GM18517 (cell line): ENCODE results near the gene GP2.

Source experiments
- ATAC-seq: cut with Tn5 transposase; IDR thresholded peaks from one replicate; pipeline ENCODE4 v1.9.1; 2021; ENCODE audit warnings: mild to moderate bottlenecking, moderate library complexity; ENCODE audit not compliant: unreplicated experiment

Gene GP2

GRCh38 chr16:20327444-20328041 is at the start of gene GP2:
GP2 (minus strand) TSS chr16:20327513; CDS start chr16:20326431, 1,082 bp downstream.
- no peak for ATAC-seq

- no peak for ATAC-seq
Measured at GRCh38 chr16:20372701-20373100, 45.4 kb upstream of the GP2 start.

GRCh38 chr16:20369452-20370054 is 42.2 kb upstream of the GP2 start:
- ATAC-seq: no peak

- ATAC-seq: no peak
Measured at GRCh38 chr16:20364051-20364450, 36.7 kb upstream of the GP2 start.

- no peak for ATAC-seq
Measured at GRCh38 chr16:20363191-20363590, 35.9 kb upstream of the GP2 start.

GRCh38 chr16:20359997-20360396 is 32.7 kb upstream of the GP2 start:
- no peak for ATAC-seq

- no peak for ATAC-seq
Measured at GRCh38 chr16:20355114-20355782, 27.9 kb upstream of the GP2 start.

GRCh38 chr16:20353379-20353778 is 26.1 kb upstream of the GP2 start:
- no peak for ATAC-seq

- no peak for ATAC-seq
Measured at GRCh38 chr16:20352615-20353014, 25.3 kb upstream of the GP2 start, which contains the start of gene UMOD. UMOD (minus strand) TSS chr16:20352715; CDS start chr16:20350737, 1,978 bp downstream.

GRCh38 chr16:20349615-20350014 is 22.3 kb upstream of the GP2 start:
- no peak for ATAC-seq

- ATAC-seq: no peak
Measured at GRCh38 chr16:20348365-20349185, 21.3 kb upstream of the GP2 start.

GRCh38 chr16:20347666-20348364 is 20.5 kb upstream of the GP2 start:
- ATAC-seq: no peak

GRCh38 chr16:20344611-20345010 is 17.3 kb upstream of the GP2 start:
- ATAC-seq: no peak

GRCh38 chr16:20339744-20340143 is 12.4 kb upstream of the GP2 start:
- ATAC-seq: no peak

- ATAC-seq: no peak
Measured at GRCh38 chr16:20336955-20337354, 9.6 kb upstream of the GP2 start.

GRCh38 chr16:20334396-20334795 is 7.1 kb upstream of the GP2 start:
- no peak for ATAC-seq

- no peak for ATAC-seq
Measured at GRCh38 chr16:20333120-20333519, 5.8 kb upstream of the GP2 start.

GRCh38 chr16:20332411-20332810 is 5.1 kb upstream of the GP2 start:
- ATAC-seq: no peak

GRCh38 chr16:20331635-20332034 is 4.3 kb upstream of the GP2 start:
- no peak for ATAC-seq

GRCh38 chr16:20329392-20330138 is 2.3 kb upstream of the GP2 start:
- ATAC-seq: no peak
